ENCODE data around the gene TMA7.
A peak's percentile ranks its signal among the peaks of the same experiment; 100 is the strongest.

Gene TMA7

DNA sequence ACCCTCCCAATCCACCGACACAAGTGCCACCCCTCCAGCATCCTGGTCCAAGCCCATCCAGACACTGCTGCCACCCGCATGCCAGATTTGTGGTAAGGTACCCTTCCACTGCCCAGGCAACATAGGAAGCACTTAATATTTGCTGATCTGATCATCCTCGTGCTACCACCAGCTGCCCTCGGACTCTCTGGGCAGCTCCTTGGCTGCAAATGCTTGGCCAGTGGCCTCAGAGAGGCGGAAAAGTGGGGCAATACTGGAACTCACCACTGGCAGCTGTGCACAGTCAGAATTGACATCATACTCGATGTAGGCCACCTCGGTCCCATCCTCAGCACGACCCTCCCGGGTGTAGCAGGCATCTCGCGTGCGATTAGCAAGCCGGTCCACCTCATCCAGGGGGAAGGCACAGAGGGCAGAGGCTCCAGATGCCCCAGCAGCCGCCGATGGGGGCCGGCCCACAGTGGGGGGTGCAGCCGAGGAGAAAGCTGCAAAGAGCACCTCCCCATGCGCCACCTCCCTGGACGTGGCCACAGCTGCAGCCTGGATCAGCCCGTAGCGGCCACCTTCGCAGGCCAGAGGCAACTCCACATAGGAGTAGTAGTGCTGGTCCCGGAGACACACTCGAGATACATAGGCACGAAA is 16.7 kb upstream of the TMA7 start:
- DNase-seq (ENCODE audit: low read depth): no peak

DNA sequence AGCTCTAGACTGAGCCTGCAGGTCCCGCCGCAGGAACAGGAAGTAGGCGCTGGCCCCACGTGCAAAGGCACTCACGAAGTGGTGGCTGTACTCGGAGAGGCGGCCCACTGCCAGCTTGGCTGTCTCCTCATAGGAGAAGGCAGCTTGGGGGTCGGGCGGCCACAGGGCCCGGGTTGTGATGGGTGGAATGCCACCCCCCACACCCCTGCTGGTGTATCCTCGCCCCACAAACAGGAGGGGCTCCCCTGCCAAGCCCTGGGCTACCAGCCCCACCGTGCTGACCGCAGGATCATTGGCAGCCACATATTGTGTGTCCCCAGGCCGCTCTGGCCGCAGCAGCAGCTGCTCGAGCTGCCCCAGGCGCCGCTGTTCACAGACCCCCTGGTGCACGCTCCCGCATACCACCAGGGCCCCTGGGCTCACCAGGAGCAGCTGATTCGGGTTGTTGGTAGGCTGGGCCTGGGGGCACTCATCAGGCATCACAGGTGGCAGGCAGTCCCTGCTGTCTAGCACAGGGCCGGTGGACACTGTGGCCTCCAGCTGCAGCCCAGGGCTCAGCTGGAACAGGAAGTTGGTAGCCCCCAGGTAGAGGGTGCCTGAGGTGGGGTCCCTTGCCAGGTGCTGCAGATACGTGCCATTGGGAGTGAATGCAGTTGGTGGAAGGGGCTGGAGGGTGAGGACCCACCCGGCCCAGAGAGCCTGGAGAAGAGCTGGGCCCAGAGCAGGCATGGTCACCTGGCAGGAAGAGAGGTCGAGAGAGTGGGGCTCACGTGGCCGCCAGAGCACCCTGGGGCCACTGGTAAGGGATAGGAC is 16.0 kb upstream of the TMA7 start:
- no peak for DNase-seq (ENCODE audit: low read depth)

DNA sequence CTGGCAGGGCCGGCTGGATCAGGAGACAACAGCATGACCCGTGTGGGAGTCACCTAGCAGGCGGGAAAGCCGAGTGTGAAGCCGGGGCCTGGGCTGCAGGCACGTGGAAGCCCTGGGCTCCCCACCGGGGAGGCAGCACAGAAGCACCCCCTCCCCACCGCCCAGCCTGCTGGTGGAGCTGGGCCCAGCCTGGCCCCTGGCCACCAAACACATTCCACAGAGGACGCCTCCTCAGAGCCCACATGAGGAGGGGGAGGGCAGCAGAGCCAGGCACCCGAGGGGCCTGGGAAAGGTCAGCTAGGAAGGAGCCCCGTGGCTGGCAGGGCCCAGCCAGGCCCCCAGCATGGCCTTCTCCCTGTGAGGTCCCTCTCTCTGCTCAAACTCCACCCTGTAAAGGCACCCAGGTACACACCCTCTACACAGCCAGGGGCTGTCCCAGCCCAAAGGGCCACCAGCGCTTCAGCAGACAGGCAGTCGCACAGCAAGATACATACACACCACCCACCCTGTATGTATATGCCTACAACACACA is 14.7 kb upstream of the TMA7 start:
- no peak for DNase-seq (ENCODE audit: low read depth)

DNA sequence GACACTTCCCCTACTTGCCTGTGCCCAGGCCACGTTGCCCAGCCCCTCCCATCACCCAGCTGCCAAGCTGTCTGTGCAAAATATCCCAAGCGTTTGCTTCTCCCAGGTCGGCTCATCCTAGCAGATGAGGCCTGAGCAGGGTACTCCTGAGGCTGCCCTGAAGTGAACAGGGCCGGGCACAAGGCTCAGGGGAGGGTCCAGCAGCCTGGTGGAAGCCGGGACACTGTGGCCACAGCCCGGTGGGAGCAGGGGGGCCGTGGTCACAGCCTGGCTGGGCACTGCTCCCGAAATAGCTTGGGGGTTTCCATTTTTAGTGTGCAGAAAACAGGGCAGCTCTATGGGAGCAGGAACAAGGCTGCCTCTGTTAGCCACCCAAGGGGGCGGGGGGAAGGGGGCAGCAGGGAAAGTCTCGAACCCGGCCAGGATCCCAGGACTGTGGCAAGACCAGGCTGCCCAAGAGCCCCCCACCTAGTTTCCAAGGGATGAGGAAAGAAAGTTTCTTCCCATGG is 13.6 kb upstream of the TMA7 start:
- no peak for DNase-seq (ENCODE audit: low read depth)

DNA sequence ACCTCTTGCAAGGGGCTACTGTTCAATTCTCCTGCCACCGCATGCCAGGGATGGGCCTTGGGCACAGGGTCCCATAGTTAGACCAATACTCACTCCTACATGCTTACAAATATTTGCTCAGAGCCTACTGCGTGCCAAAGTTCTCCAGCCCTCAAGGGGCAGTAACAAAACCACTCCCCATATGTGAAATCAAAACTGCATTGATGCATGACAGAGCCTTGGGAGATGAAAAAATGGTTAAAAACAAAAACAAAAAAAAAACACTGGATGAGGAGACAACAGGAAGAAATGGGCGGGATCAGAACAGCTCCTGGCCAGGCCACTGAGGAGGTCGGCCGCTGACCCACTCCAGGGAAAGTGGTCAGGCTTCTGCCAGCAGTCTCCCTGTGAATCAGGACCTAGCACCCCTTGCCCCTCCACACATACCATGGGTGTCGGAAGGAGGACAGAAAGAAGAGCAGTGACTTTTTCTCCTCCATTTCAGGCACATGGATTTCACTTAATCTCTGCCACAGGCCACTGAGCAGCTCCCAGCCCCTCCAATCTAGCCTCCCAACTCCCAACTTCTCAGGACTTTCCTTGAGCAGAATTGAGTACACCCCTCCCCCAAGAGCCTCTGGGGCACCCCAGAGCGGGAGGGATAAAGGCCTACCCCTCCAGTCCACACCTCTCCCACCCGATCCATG is 13.0 kb upstream of the TMA7 start:
- DNase-seq (ENCODE audit: low read depth): no peak

DNA sequence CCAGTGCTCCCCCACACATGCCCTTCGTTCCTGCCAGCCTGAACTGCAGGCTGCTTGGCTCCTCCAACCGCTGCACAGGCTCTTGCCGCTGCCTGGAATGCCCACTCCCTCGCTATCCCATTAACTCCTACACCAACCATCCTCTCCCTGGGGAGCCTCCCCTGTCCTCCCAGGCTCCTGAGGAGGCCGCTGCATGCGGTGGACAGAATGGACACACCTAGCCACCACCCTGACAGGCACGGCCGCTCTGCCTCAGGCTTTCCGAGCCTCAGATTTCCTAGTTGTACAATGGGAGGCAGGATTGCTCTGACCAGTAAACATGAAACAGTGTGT is 12.5 kb upstream of the TMA7 start:
- DNase-seq (ENCODE audit: low read depth): no peak

DNA sequence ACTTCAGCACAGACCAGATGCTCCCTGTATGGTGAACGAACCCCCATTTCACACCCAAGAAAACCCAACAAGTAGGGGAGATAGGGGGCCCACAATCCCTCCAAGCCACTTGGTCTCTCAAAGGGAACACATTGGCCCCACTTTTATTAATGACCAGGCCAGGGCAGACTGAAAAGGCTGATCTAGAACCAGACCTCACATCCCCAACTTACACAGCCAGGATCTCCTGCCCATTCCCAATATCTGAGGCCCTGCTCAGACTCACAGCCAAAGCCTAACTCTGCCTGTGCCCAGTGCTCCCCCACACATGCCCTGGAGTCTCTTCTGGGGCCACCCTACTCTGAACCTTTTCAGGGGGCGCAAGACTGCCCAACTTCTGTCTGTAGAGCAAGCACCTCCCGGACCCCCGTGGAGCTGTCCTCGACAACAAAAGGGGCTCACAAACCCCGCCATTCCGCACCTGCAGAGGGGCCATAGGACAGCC is 11.9 kb upstream of the TMA7 start:
- no peak for DNase-seq (ENCODE audit: low read depth)

DNA sequence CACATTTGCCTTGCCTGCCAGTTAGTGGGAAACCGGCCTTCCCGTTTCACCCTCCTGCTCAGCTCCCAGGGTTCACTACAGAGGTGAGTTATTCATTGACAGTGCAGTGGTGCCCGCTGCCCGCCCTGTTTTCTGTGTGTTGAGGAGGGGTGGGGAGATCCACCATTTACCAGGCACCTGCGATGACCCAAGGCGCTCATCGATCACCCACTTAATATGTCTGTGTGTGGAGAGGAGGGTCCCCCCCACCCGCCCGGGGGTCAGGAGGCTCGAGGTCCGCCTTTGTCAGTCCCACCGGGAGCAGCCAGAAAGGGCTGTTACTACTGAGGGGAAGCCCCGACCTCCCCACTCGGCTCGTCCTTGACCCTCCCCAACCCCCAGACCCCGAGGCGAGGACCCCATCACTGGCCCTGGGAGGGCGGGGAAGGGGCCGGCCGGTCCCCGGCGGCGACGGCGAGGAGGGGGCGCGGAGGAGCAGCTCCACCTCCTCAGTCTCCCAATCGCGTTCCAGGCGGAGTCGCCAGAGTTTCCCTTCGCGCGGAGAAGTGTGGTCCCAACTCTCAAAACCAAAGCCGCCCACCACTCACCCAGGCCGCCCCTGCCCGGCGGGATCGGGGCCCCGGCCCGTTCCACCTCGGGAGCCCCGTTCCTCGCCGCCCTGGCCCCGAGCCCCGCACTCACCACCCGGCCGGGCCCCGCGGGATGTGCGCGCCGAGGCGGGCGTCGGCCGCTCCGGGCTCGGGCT is 11.3 kb upstream of the TMA7 start:
- DNase-seq (ENCODE audit: low read depth): no peak

DNA sequence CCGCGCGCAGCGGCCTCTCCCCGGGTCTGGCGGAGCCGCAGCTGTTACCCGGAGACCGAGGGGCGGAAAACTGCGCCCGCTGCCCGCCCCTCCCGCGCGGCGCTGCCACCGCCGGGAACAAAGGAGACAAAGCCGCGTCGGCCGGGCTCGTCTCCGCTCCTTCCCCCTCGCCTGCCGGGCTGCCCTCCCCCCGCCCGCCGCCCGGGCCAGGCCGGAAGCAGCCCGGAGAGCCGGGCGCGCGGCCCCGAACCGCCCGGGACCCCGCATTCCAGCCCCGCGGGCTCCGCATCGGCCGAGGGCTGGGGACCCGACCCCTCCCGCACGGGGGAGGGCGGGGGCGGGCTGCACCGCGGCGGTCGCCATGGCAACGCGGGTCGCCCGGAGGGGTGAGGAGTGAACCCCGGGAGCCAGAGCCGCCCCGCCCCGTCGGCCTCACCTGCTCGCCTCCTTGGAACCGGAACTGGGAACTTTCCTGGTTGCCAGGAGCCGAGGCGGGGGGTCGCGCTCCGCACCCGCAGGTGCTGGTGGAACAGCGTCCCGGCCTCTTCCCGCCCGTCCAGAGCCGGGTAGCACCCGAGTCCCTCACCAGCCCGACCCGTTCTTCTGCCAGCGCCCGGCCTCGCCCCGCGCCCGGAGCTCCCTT is 10.6 kb upstream of the TMA7 start:
- DNase-seq (ENCODE audit: low read depth): peak; percentile 43

DNA sequence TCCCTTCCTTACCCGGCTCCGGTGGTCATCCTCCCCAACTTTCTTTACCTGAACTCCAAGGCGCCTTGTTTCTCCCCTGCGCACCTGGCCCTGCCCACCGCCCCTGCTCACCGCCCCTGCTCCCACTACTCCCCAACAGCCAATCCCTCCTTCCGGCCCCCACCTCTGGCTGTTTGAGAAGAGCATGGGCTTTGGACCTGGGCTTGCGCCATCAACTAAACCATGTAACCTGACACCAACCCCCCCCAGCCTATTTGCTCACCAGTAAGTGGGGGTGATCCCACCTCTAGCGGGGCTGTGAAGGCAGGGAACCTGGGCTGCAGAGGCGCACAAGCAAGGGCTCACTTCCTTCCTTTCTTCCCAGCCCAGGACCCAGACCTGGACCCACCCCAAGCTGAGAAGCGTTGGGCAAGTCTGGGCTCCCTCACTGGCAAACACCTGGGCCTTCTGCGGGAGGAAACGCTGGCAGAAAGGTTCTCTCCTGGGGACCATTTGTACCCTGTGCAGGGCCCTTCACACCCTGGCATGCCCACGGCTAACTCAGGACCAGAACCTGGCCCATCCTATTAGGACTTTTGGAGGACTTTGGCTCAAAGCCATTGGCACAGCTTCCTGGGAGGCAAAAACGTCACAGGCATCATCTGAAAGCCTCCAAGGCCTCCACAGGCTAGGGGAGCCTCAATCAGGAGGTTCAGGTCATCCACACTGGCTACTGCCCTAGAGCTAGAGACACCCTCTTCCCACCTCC is 9.9 kb upstream of the TMA7 start, which contains the start of gene PLXNB1:
TSS of gene PLXNB1 (minus strand) at position 127 of the 748 bp plus-strand sequence. CDS start 5,475 bp downstream, outside the sequence.
- DNase-seq (ENCODE audit: low read depth): peak; percentile 4

DNA sequence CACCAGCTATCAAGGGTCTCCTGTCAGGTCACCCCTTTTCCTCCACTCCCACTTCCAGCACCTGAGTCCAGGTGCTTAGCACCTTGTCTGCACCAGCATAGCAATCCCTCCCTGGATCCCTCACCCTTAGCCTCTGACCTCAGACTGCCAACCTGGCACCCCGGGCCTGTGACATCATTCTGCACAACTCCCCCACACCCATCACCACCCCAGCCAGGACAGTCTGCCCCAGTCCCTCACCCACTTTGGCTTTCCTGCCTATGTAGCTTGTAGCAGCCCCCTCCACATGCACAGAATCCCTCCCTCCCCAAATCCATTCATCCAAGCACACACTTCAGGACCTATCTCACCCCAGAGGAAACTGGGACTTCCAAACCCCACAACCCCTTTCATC is 9.4 kb upstream of the TMA7 start:
- no peak for DNase-seq (ENCODE audit: low read depth)

DNA sequence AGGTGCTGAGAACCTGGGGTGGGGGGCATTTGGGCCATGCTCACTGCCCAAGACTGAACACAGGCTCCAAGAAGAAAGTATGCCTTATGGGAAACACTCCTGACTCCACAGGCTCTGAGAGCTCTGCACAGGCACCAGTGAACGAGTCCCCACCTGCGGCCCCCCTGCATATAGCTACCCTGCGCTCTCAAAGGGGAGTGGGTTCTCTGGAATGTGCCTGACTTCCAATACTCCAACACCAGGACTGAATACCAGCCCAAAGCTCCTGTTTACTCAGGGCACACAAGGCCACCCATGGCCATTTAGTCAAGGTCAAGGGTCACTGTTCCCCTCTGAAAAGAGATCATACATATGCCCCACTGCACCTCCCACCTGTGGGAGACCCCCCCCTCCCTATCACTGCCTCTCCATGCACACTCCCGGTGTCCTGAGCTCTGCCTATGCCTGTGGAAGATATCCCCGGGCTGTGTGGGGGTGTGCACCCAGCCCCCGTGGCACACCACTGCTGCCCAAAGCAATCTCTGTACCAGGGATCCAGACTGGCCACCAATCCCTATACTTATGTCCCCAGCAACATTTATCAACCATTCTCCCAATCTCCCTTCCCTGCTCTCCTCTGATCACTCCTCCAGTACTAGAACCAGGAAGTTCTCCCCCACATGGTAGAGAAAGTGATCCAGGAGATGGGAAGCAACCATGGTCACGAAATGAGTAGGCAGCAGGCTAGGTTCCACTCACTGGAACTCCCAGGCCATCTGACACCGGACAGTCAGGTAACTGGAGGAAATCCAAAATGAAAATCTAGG is 8.6 kb upstream of the TMA7 start:
- DNase-seq (ENCODE audit: low read depth): no peak

DNA sequence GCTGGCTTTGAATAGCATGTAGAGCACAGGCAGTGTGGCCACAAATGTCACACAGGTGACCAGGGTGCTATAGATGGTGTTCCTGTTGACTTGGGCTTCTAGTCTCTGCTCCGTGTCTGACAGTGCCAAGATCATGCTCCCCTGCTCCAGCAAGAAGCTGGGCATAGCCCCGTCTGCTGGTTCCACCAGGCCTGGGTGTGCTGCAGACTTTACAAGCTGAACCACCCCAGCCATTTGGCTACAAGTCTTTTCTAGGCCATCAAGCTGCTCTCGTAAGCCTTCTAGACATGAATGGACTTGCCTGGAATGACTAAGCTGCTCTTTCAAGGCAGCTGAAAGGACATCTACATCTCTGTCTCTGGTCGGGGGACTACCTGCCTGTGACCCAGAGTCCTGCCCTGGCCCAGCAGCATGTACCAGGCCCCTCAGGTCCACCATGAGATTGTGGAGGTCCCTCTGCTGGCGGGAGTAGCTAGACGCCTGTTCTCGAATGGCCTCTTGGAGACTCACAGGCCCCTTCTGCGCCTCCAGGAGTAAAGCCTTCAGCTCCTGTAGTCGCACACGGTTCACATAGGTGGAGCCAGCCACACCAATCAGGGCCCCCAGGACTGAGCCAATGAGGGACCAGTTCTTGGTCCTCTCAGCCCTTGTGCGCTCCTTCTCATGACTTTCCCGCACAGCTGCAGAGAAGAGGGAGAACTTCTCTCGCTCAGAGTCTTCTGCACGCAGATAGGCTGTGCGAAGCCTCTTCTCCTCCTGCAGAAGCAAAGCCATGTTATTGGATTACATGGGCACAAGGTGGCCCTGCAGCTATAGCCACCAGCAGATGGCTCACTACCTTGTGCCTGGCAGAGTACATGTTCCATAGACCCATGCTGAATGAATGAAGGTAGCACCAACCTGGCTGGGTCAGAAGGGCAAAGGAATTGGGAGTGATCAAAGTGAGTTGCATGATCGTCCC is 7.4 kb upstream of the TMA7 start:
- DNase-seq (ENCODE audit: low read depth): no peak

DNA sequence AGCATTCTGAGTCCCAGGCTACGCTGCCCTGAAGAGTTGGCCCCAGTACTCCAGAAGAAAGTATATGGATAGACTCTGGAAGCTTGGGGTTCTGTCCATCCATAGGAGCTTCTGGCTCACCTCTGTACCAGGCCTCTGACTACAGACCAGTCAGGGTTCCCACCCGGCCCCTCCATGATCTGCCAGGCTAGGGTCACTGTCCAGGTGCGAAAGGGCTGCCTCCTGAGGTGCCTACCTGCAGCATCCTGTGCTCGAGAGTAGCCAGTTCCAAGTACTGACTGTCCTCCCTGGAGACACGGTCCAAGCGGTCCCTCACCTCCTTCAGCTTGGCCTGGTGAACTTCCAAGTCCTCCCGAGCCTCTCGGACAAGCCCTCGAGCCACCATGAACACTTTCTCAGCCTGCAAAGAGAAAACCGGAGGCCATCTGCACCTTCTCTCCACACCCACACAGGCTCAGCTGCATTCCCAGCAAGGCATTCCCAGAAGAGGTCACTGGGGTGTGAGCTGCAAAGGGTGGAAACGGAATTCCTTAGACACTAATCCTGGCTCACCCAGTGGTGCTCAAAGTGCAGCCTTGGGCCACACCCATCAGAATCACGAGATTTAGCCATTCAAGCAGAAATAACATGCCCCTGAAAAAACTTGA is 6.5 kb upstream of the TMA7 start:
- DNase-seq (ENCODE audit: low read depth): no peak

DNA sequence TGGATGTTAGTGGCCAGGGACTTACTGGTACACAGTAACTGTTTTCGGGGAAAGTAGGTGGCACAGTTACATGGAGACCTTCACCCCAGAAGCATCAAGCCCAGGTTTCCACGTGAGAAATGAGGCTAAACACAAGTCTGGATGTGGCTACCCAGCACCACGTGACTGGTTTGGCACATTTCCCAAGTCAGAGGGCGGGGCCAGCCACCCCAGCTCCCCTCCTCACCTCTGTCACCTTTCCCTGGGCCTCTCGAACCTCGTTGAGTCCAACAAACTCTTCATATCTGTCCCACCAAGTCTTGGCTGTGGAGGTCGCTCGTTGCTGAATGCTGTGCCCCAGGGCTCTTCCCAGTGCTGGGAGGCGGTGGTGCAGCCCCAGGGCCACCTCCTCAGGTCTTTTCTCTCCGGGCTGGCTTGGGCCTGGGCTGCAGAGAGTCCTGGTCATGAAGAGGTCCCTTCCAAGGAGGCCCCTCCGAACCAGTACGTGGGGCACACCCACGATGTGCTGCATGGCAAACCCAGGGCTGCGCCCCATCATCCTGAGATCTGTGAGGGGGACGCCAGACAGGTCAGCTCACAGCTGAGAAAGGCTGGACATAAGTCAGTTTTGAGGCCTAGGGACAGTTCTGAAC is 5.3 kb upstream of the TMA7 start:
- DNase-seq (ENCODE audit: low read depth): no peak

DNA sequence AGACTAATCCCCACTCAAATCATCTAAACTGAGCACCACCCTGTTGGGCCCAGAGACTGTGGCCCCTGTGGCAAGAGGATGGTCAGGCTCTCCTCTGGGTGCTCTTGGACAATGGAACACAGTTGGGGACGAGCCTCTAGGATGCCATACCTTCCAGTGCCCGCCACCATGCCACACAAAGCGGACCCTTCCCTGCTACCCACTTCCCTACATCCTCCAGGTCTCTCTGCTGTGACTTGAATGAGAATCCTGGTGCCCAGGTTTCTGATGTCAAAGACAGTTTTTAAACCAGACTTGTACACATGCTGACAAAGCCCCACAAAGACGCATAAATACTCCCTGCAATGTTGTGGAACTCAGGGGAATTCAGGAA is 4.8 kb upstream of the TMA7 start:
- DNase-seq (ENCODE audit: low read depth): no peak

DNA sequence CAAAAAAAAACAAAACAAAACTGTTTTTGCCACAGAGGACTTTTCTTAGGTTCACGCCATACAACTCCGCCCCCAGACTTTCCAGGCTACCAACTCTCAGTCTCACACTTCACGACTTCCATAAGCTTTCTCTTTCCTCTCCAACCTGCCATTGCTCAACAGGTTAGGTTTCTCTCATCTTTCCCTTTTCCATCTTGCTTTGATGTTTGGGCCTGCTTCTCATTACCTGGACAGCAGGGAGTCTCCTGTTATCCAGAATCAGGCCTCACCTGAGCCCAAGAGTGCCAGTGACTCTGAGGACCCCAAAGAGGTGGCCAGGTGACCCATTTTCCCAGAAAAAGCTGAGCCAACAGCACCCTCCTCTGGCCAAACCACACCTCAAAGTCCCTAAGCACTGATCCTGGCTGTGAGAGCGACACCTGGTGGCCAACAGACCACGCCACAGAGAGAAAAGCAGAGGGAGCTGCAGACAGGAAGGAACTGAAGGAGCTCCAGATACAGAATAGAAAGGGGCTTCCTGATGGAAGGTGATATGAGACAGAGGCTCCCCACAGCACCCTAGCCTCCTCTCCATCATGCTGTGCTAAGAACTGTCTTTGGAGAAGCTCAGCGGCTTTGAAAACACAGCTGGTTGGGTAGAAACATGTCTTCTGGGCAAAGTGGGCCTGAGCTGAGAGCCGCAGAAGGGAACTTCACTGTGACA is 4.1 kb upstream of the TMA7 start:
- DNase-seq (ENCODE audit: low read depth): peak; percentile 83
